ENCODE results near the gene NELL1. TPM values are rescaled to one million over a fixed set of nuclear protein-coding genes. Genes with fewer than 3 reads are reported as not detected.

The NELL1 gene
- total RNA-seq, 2 donors from 2014 or later = not detected

DNA sequence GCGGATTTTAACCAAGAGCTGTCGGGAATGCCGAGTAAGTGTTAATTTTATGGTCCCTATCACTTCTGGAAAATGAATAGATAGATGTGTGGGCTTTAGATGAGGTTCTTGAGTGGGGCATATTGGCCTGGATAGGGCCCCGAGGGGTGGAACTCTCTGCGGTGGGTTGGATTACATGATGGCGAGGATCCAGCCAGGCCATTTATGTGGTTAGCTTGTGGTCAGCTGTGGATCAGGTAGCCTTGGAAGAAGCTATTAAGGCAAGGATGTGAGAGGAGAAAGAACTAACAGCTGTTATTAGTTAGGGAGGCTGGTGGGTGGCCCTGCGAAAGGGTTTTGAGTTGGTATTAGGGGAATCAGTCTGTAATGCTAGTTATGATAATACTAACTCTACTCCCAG is 268.4 kb downstream of the NELL1 start:
- no peak overlapping the region for H3K27ac Mint-ChIP-seq
- no peak for ATAC-seq

DNA sequence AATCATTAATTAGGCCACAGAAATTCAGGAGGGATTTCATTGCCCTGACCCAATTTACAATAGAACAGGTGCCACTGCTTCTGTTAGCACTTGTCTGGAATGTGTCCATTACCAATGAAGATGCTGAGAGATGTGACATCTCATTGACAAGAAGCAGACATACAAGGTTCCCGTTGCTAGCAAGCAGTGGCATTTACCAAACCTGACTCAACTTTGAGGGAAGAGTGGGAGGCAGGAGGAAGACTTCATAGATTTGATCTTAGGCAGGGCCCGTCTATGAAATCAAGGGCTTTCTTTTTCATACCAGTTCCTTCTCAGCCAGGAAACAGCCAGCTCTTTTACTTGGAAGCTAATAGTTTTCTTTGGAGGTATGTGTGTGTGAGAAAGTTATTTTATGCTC is 280.2 kb downstream of the NELL1 start:
- ATAC-seq = no peak
- no peak overlapping the region for H3K27ac Mint-ChIP-seq
- no peaks in the 10 kb centered on the region for H3K36me3 Mint-ChIP-seq
- H3K9me3 Mint-ChIP-seq = peaks cover 5 to 9% of the 10 kb centered on the region in 2 donors
- no peak for DNase-seq (ENCODE audit: low spot score in 2 of 2)

More for the DNA sequence above, 268.4 kb downstream of the NELL1 start:
- Mint-ChIP-seq H3K36me3 (no peaks in the 10 kb centered on the region), H3K9me3 (peaks cover 24 to 26% of the 10 kb centered on the region in 2 donors)
- DNase-seq (ENCODE audit: low spot score in 2 of 2) = no peak

DNA sequence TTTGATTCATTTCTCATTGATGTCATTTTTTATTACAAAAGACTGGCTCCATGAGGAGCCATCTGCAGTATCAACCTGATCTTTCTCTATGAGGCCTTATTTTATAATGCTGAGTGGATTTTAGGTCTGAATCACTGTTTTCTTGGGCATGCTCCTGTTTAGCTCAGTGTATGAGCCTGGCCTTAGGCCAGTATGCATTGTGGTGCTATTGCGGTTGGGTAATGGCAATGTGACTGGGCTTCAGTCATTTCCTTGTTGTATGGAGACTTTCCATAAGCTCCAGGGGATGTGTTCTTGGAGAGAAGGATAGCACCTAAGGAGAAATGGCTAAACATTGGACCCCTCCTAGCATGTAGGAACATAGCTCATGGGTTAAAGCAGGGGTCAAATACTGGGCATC is 293.2 kb downstream of the NELL1 start:
- H3K36me3 Mint-ChIP-seq = no peaks in the 10 kb centered on the region
- ATAC-seq = no peak
- no peak overlapping the region for H3K27ac Mint-ChIP-seq
- no peak for DNase-seq (ENCODE audit: low spot score in 2 of 2)
- peaks cover 10 to 12% of the 10 kb centered on the region in 2 donors for H3K9me3 Mint-ChIP-seq

DNA sequence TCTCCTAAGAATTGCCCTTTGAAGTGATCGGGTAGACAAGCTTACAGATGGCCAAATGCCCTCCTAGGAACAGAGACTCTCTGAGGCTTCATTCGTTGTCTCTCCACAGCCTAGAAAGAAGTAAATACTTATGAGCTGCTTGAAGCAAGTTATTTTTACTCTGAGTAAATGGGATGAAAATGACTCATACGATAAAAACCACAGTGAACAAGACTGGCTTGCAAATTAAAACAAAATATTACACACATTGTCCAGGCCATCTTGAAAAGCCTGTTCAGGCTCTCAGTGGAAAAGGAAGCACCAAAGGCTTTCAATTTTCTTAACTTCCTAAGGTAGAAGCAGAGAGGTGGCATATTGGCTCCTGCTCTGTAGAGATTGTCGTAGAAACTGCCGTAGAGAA is 294.2 kb downstream of the NELL1 start:
- DNase-seq (ENCODE audit: low spot score in 2 of 2) (no peak), ATAC-seq (no peak)
- Mint-ChIP-seq H3K27ac (no peak overlapping the region), H3K36me3 (no peaks in the 10 kb centered on the region), H3K9me3 (peaks cover 12 to 17% of the 10 kb centered on the region in 2 donors)

DNA sequence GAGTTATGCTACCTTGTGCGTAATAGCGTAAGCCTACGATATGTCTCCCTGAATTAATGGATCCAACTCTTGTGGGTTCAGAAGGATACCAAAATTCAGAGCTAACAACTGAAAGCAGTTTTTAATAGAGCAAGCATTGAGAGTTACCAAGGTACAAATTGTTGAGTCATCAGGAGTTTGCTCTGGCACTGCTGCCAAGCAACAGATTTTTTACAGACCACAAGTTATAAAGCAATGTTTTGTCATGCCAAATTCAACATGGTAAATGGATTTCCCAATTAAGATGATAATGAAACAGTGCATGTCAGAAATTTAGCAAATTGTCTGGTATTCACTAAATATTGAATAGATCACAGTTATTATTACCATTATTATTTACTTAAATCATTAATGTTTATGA is 295.6 kb downstream of the NELL1 start:
- Mint-ChIP-seq H3K36me3 (no peaks in the 10 kb centered on the region), H3K27ac (no peak overlapping the region)

DNA sequence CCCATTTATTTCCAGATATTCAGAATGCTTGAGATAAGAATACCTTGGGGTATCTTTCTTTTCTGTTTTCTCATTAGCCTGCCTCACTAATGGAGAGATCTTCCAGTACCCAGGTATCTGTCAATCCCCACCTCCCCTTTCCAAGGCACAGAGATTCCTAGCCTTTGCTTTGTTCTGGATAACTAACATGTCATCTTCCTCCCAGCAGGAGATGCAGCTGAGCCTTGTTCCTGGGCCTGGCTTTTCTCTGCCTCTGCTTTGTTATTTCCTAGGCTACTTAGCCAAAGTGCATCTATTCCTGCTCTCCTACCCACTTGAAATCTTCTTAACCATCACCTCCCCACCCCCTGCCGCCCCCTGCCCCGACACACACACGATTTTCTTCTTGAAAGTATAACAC is 297.1 kb downstream of the NELL1 start:
- no peak for ATAC-seq
- peaks cover 14 to 22% of the 10 kb centered on the region in 2 donors for H3K9me3 Mint-ChIP-seq
- H3K27ac Mint-ChIP-seq = no peak overlapping the region
- no peaks in the 10 kb centered on the region for H3K36me3 Mint-ChIP-seq
- no peak for DNase-seq (ENCODE audit: low spot score in 2 of 2)

More for the DNA sequence above, 295.6 kb downstream of the NELL1 start:
- H3K9me3 Mint-ChIP-seq = peaks cover 8 to 17% of the 10 kb centered on the region in 2 donors
- DNase-seq (ENCODE audit: low spot score in 2 of 2) = no peak
- no peak for ATAC-seq

DNA sequence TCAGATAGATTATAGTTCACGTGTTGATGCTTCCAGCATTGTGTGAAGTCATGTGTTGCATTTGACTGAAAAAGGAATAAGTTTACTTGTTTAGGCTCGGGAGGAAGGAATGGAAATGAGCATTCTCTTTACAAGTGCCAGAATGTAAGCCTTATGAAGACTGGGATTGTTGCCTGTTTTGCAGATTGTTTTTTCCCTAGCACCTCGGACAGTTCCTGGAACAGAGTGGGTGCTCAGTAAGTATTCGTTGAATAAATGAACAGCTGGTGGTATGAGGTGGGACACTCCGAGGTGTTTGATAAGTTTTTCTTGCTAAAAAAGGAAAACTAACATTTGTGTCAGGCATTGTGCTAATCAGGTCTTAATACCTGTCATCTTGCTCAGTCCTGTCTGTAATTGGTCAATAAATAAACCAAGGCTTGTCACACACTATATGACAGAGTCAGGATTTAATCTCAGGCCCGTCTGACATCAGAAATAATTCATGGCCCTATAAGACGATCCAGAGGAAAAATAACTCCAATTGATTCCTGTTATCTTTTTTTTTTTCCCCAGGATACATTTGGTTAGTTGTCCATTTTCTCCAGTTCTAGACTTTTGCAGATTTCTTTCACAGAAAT is 304.7 kb downstream of the NELL1 start:
- Mint-ChIP-seq H3K36me3 (no peaks in the 10 kb centered on the region), H3K27ac (no peak overlapping the region), H3K9me3 (peaks cover 6 to 9% of the 10 kb centered on the region in 2 donors)
- ATAC-seq (no peak), DNase-seq (ENCODE audit: low spot score in 2 of 2) (no peak)

DNA sequence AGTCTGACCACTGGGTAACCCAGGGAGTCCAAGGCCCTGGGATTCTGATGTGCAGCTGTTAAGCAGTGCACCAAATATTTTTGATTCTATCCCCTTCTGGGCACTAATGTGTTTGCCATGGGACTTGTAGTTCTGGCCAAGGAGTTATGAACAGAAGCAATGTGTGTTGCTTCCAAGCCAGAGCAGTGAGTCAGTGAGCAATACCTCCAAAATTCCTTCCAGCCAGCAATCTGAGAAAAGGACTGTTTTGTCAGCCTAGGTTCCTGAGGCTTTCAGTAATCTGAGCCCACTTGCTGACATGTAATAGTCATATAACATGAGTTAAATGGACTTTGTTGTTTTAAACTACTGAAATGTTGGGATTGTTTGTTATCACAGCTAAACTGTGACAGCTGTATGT is 311.4 kb downstream of the NELL1 start:
- no peaks in the 10 kb centered on the region for H3K36me3 Mint-ChIP-seq

DNA sequence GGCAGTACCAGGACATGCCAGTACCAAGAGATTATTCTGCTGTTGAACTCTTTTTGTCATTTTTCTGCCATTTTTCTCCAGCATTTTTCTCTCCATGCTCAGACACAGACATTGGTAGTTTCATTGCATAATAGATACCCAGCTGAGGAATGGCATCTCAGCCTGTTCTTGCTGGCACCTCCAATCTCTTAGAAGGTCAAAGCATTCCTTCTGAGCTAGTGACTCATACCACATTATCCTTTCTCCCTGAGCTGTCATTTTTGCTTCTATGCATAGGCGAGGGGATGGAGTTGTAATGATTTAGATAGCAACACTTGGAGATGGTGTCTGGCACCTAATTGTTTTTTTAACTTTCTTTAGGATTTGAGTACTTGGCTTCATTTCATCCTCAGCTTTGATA is 321.1 kb downstream of the NELL1 start:
- H3K27ac Mint-ChIP-seq = no peak overlapping the region
- H3K36me3 Mint-ChIP-seq = no peaks in the 10 kb centered on the region
- DNase-seq (ENCODE audit: low spot score in 2 of 2) = no peak
- H3K9me3 Mint-ChIP-seq = peaks cover 2 to 12% of the 10 kb centered on the region in 2 donors
- no peak for ATAC-seq

More for the DNA sequence above, 311.4 kb downstream of the NELL1 start:
- DNase-seq (ENCODE audit: low spot score in 2 of 2) (no peak), ATAC-seq (no peak)
- H3K9me3 Mint-ChIP-seq = peaks cover 16 to 21% of the 10 kb centered on the region in 2 donors
- H3K27ac Mint-ChIP-seq = no peak overlapping the region

DNA sequence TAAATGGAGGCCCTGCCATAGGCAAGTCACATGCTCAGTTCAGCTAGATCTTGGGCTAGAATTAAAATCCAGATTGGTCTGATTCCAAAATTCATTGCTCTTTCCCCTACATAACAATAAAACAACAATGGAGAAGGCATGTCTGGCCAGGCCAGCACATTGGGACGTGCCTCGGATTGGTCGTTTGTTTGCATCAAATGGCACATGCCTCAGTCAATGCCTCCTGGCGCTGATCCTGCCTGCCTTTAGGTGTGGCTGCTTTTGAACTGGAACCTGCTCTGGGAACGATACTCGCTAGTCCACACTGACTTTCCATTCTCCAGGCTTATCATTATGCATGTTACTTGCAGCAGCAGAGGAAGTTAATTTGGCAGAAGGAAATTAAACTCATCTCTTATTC is 322.1 kb downstream of the NELL1 start:
- Mint-ChIP-seq H3K27ac (no peak overlapping the region), H3K9me3 (peaks cover 5 to 10% of the 10 kb centered on the region in 2 donors), H3K36me3 (no peaks in the 10 kb centered on the region)
- ATAC-seq = no peak
- no peak for DNase-seq (ENCODE audit: low spot score in 2 of 2)

DNA sequence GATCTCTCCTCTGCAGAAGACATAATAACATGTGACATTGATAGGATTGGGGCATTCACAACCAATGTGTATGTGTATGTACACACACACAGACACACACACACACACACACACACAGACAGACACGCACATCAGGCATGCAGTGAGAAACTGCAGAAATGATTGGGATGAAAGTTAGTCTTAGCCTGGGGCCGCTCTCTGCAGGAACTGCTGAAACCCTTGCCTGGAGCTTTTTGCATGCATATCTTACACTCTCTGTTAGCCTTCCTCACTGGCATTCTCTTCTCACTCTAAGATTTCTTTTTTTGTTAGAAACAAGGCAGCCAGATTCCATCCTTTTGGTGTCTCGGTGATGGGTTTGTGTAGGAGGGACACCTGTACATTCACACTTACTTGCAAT is 337.9 kb downstream of the NELL1 start:
- Mint-ChIP-seq H3K9me3 (peaks cover 10 to 12% of the 10 kb centered on the region in 2 donors), H3K27ac (no peak overlapping the region), H3K36me3 (no peaks in the 10 kb centered on the region)
- ATAC-seq = no peak
- no peak for DNase-seq (ENCODE audit: low spot score in 2 of 2)

DNA sequence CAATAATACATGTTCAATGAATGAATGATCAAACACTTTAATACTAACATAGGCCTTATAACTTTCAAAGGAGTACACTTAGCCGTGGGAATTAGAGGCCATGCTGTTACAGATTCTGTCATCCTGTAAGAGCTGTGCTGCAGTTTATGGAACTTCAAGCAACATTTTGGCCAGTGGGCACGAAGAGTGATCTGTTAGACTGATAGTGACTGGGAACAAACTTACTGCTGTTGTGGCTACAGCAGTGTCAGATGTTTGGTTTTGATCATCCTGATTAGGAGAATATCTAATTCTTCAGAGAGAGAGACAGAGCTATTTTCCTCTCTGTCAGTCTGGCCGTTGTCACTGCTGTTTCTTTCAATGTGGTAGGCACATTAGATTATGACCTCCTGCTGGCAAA is 348.9 kb downstream of the NELL1 start:
- Mint-ChIP-seq H3K27ac (no peak overlapping the region), H3K9me3 (peaks cover 8 to 11% of the 10 kb centered on the region in 2 donors), H3K36me3 (no peaks in the 10 kb centered on the region)
- DNase-seq (ENCODE audit: low spot score in 2 of 2) (no peak), ATAC-seq (no peak)

DNA sequence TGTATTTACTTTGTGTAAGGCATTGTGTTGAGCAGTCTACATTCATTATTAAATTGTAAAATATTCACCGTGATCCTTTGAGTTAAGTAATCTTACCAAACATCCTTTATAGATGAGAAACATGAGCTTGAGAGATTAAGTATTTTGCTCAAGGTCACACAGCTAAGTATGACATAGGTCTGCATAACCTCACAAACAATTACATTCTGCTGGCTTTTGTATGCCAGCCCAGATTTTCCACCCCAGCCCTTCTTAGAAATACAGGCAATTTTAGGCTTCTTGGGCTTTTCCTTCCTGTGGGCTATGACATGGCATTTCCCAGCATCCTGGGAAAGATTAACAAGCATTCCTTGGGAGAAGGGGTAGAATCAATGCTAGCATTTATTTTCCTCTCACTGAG is 357.3 kb downstream of the NELL1 start:
- no peak for ATAC-seq
- H3K9me3 Mint-ChIP-seq = peaks cover 15 to 16% of the 10 kb centered on the region in 2 donors
- peaks cover 0 to 5% of the 10 kb centered on the region in 2 donors for H3K36me3 Mint-ChIP-seq
- no peak overlapping the region for H3K27ac Mint-ChIP-seq
- no peak for DNase-seq (ENCODE audit: low spot score in 2 of 2)

DNA sequence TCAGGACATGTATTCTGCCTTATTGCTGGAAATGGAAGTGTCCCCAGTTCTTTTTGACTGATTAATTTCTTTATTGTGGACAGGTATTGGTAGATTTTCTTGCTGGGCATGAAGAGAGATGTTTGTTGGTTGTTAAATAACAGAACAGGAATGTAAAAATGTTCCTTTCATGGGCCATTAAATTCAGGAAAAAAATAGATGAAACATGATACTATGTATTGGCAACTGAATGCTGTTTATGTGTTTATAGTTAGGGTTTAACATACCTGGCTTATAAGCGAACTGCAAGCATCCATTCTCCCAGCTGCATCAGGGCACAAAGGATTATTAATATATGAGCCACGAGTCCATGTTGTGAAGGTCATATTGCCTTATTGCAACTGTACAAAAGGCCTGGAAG is 368.5 kb downstream of the NELL1 start:
- DNase-seq (ENCODE audit: low spot score in 2 of 2) (no peak), ATAC-seq (no peak)
- H3K9me3 Mint-ChIP-seq = peaks cover 20 to 21% of the 10 kb centered on the region in 2 donors
- no peaks in the 10 kb centered on the region for H3K36me3 Mint-ChIP-seq
- no peak overlapping the region for H3K27ac Mint-ChIP-seq

DNA sequence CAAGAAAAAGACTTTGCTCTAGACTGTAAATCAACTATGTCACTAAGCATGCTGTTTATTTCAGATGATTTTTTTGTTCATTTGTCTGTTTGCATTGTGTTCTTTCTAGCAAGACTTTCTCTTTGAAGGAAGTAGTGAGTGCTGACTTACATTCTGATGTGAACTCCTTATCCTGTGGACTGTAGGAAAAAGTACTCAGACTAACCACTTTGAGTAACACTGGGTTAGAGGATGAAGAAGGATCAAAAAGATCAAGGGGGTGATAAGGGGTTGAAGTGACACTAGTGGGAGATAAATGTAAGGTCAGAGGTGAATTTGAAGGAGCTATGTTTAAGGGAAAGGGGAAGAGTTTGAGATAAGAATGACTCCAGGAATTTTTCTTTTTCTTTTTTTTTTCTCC is 369.4 kb downstream of the NELL1 start:
- Mint-ChIP-seq H3K36me3 (no peaks in the 10 kb centered on the region), H3K9me3 (peaks cover 19 to 20% of the 10 kb centered on the region in 2 donors), H3K27ac (no peak overlapping the region)
- no peak for ATAC-seq
- DNase-seq (ENCODE audit: low spot score in 2 of 2) = no peak

DNA sequence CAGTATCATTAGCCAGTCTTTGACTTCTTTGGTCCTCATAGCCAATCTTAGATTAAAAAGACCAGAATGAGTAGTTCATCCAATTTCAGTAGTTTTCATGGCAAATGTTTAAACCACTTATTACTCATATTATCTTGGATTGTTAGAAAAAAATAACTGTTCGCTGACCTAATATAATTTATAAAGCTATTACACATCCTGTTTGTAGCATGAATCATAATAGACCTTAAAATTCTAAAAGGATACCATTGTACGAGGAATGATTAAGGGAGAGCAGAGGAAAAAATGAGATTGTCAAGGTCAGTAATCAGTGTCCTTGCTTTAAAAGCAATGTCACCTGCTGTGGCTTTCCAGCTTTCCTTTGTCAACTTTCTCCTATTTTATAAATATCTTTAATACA is 371.2 kb downstream of the NELL1 start:
- H3K36me3 Mint-ChIP-seq = no peaks in the 10 kb centered on the region

DNA sequence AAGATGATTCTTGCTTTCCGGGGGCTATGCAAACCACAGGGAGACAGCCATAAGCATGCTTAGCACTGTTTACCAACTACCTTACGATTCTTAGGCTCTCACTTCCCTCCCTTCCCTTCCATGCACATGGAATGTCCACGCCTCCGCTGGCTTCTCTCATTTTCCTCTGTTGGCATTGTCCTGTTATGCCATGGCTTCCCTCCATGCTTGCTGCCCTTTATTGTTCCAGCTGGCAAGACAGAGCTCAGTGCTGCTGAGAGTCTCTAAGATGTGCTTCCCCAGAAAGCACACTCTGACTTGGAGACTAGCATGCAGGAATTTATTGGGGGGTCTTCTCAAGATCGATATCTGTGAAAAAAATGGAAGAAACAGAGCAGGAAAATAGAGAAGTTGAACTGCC is 379.2 kb downstream of the NELL1 start:
- Mint-ChIP-seq H3K27ac (no peak overlapping the region), H3K36me3 (no peaks in the 10 kb centered on the region), H3K9me3 (peaks cover 0 to 18% of the 10 kb centered on the region in 2 donors)
- ATAC-seq (no peak), DNase-seq (ENCODE audit: low spot score in 2 of 2) (no peak)

More for the DNA sequence above, 371.2 kb downstream of the NELL1 start:
- ATAC-seq = no peak
- no peak for DNase-seq (ENCODE audit: low spot score in 2 of 2)
- no peak overlapping the region for H3K27ac Mint-ChIP-seq
- peaks cover 7 to 9% of the 10 kb centered on the region in 2 donors for H3K9me3 Mint-ChIP-seq

DNA sequence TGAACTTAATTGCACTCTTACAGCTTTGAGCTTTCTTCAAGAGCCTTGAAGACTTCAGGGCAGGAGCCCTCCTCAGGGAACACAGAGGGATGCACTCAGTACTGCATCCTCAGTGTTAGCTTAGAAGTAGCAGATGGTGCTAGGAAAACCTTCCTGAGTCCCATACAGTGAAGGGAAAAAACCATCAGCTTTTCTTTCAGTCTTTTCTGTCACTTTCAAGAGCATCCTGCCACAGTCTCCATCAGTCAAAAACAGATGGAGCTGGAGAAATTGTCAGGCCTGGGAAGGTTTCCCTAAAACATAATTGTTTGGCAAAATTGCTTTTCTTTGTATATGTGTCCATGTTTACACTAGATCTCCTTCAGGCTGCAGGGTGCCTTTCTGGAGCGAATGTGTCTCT is 384.1 kb downstream of the NELL1 start:
- DNase-seq (ENCODE audit: low spot score in 2 of 2) (no peak), ATAC-seq (no peak)
- Mint-ChIP-seq H3K9me3 (peaks cover 0 to 17% of the 10 kb centered on the region in 2 donors), H3K36me3 (no peaks in the 10 kb centered on the region), H3K27ac (no peak overlapping the region)

Measured in activated naive CD4-positive, alpha-beta T cell treated with anti-CD3 and anti-CD28 coated beads, Interleukin-2, amount 50 U/mL, for 72 hours (primary cell).